Panc1 (cell line): ENCODE results near the gene ZNF672. TPM values are rescaled to one million over a fixed set of nuclear protein-coding genes. Genes with fewer than 3 reads are reported as not detected.

ENCODE experiments used
- ATAC-seq: fragments of 200-7000 bp; cut with Tn5 transposase; 2 replicates; pipeline ENCODE4 v1.9.1; 2020; ENCODE audit warnings: mild to moderate bottlenecking, moderate library complexity
- BruUV-seq: library from RNA; stranded (reverse); fragments of 400-500 nt; replicated peaks from 2 replicates; lab custom pipeline; 2021; lab: Mats Ljungman, UMichigan
- CTCF ChIA-PET: fragments of 300-600 bp; sonication (Branson Sonifier 250); formaldehyde crosslinking; loops from one replicate; lab custom pipeline; 2022; ENCODE audit warnings: antibody characterized with exemption; lab: Charles Lee
- POLR2A ChIA-PET: fragments of 300-600 bp; sonication (Branson Sonifier 250); formaldehyde crosslinking; loops from one replicate; lab custom pipeline; 2022; ENCODE audit warnings: antibody characterized with exemption; lab: Charles Lee
- DNase-seq: peaks from one replicate; pipeline ENCODE4 v3.0.0-alpha.2; 2010; ENCODE audit warnings: low read depth, low spot score
- H3K27ac ChIP-seq: 2 replicates; pipeline ENCODE4 v1.5.1; 2011; ENCODE audit warnings: mild to moderate bottlenecking, low read length, inconsistent platforms
- H3K27me3 ChIP-seq: fragments of 200-500 bp; sonication (Bioruptor generic); 2 replicates; pipeline ENCODE4 v1.6.0; 2014; ENCODE audit warnings: low read length, inconsistent platforms; ENCODE audit not compliant: control insufficient read depth, insufficient read depth
- H3K36me3 ChIP-seq: fragments of 200-500 bp; sonication (Bioruptor generic); 2 replicates; pipeline ENCODE4 v1.5.1; 2014; ENCODE audit warnings: inconsistent platforms, mild to moderate bottlenecking, low read length, moderate library complexity; ENCODE audit not compliant: control insufficient read depth, insufficient read depth
- H3K4me1 ChIP-seq: 2 replicates; pipeline ENCODE4 v1.5.1; 2011; ENCODE audit warnings: inconsistent platforms, mild to moderate bottlenecking, low read length, moderate library complexity; ENCODE audit not compliant: control insufficient read depth, insufficient read depth
- H3K4me3 ChIP-seq, 2 experiments: 2 replicates each; pipeline ENCODE4 v1.5.1; 2011 to 2012; ENCODE audit warnings: low read depth in 2 of 2, low read length in 2 of 2, mild to moderate bottlenecking in 2 of 2, inconsistent platforms in 1 of 2, moderate library complexity in 1 of 2
- H3K9me3 ChIP-seq: fragments of 200-500 bp; sonication (Bioruptor generic); 2 replicates; pipeline ENCODE4 v1.5.1; 2014; ENCODE audit warnings: low read depth, mild to moderate bottlenecking, inconsistent platforms, low read length, moderate library complexity; ENCODE audit not compliant: control insufficient read depth, insufficient read depth
- CTCF ChIP-seq: fragments of 450-650 bp; IDR thresholded peaks from 2 replicates; pipeline ENCODE4 v1.5.1; 2017; ENCODE audit warnings: mild to moderate bottlenecking
- POLR2AphosphoS5 ChIP-seq: IDR thresholded peaks from 2 replicates; pipeline ENCODE4 v1.6.1; 2012; ENCODE audit warnings: mild to moderate bottlenecking, low read depth, low read length, moderate library complexity
- REST ChIP-seq, 2 experiments: IDR thresholded peaks; 2 replicates each; pipeline ENCODE4 v1.6.1; 2011 to 2012; ENCODE audit warnings: low read depth in 2 of 2, control low read depth in 1 of 2, low read length in 1 of 2, mild to moderate bottlenecking in 1 of 2, moderate library complexity in 1 of 2; ENCODE audit not compliant: insufficient read depth in 1 of 2
- SIN3A ChIP-seq: IDR thresholded peaks from 2 replicates; pipeline ENCODE4 v1.6.1; 2012; ENCODE audit warnings: low read depth, mild to moderate bottlenecking, low read length, moderate library complexity, borderline replicate concordance; ENCODE audit not compliant: insufficient read depth
- TCF7L2 ChIP-seq: IDR thresholded peaks from 2 replicates; pipeline ENCODE4 v1.6.1; 2011; ENCODE audit warnings: mild to moderate bottlenecking, low read depth, low read length, inconsistent platforms
- in situ Hi-C: cut with HindIII; loops from 2 replicates; pipeline ENCODE4 v1.10.0; 2016; ENCODE audit warnings: low sequenced_read_pairs, low pct_unique_long_range_greater_than_20kb
- intact Hi-C: fragments of 100-400 bp; cut with micrococcal nuclease; formaldehyde crosslinking; loops from one replicate; pipeline ENCODE4 v1.10.0; 2022; ENCODE audit not compliant: unreplicated experiment
- total RNA-seq: library from RNA; stranded (reverse); gene quantifications from one replicate; pipeline ENCODE4 v1.2.1, GENCODE V29; 2021; ENCODE audit not compliant: unreplicated experiment

Gene ZNF672
- total RNA-seq, 1 experiment from 2014 or later = 36.2 TPM

- BruUV-seq = no TSS peak
- ChIA-PET CTCF (no interaction called here), POLR2A (no interaction called here)
- Histone ChIP-seq H3K36me3 (peaks cover 7% of the 10 kb centered on the region; the same call in 1 of the 2 replicates), H3K4me1 (peaks cover 4% of the 10 kb centered on the region; the same call in 1 of the 2 replicates), H3K9me3 (no peaks in the 10 kb centered on the region), H3K4me3 (no peak overlapping the region), H3K27ac (no peak overlapping the region), H3K27me3 (no peaks in the 10 kb centered on the region)
- TF ChIP-seq TCF7L2 (no peak), SIN3A (no peak), POLR2AphosphoS5 (no peak), CTCF (no peak), REST (IDR thresholded peaks at IDR 0.05; ENCODE audit: insufficient read depth in 1 of 2, low read depth in 2 of 2, low read length in 1 of 2) (no peak)
- intact Hi-C loops (no loop called here), in situ Hi-C loops (no loop called here)
- DNase-seq = no peak
- ATAC-seq = no peak
Measured at GRCh38 chr1:248848602-248849001, 10.6 kb downstream of the ZNF672 start.

GRCh38 chr1:248849152-248849551 is 11.1 kb downstream of the ZNF672 start:
- intact Hi-C loops (no loop called here), in situ Hi-C loops (no loop called here)
- Histone ChIP-seq H3K9me3 (no peaks in the 10 kb centered on the region), H3K27me3 (no peaks in the 10 kb centered on the region), H3K4me1 (peaks cover 4% of the 10 kb centered on the region; the same call in 1 of the 2 replicates), H3K4me3 (no peak overlapping the region), H3K36me3 (peaks cover 7% of the 10 kb centered on the region; the same call in 1 of the 2 replicates), H3K27ac (no peak overlapping the region)
- TF ChIP-seq SIN3A (no peak), TCF7L2 (no peak), POLR2AphosphoS5 (no peak), CTCF (no peak), REST (IDR thresholded peaks at IDR 0.05; ENCODE audit: insufficient read depth in 1 of 2, low read depth in 2 of 2, low read length in 1 of 2) (no peak)
- DNase-seq (no peak), ATAC-seq (0 out of 2 replicates have a peak, but pooled peaks have one; percentile 10)
- POLR2A ChIA-PET = no interaction called here
- TSS peak; percentile 14 for BruUV-seq
- CTCF ChIA-PET = no interaction called here
